Left forelimb (tissue), 1 donor: Measurements from ENCODE around the gene BTD.
"Not testable (repeated sequence)": the region's sequence is repeated elsewhere in the genome, so short reads cannot be mapped to it uniquely, and the experiment has no call there.

Experiments used
- DNase-seq: peaks from one replicate; pipeline ENCODE4 v3.0.0-alpha.2; 2018; ENCODE audit warnings: low spot score

The BTD gene

GRCh38 chr3:15604584-15604983 lies 3.0 kb downstream of the BTD start:
- not testable (repeated sequence) for DNase-seq

GRCh38 chr3:15606434-15606891 lies 4.9 kb downstream of the BTD start:
- no peak for DNase-seq

GRCh38 chr3:15610082-15610759 lies 8.7 kb downstream of the BTD start:
- DNase-seq = no peak

GRCh38 chr3:15611018-15611417 lies 9.5 kb downstream of the BTD start:
- DNase-seq = no peak

- no peak for DNase-seq
Observed at GRCh38 chr3:15612001-15612400, 10.5 kb downstream of the BTD start.

- no peak for DNase-seq
Observed at GRCh38 chr3:15614958-15615357, 13.4 kb downstream of the BTD start.

- DNase-seq = no peak
Observed at GRCh38 chr3:15616053-15616452, 14.5 kb downstream of the BTD start.

GRCh38 chr3:15619659-15620464 lies 18.3 kb downstream of the BTD start:
- not testable (repeated sequence) for DNase-seq

- no peak for DNase-seq
Observed at GRCh38 chr3:15623535-15624440, 22.2 kb downstream of the BTD start.

- DNase-seq = no peak
Observed at GRCh38 chr3:15628967-15629366, 27.4 kb downstream of the BTD start.

GRCh38 chr3:15629860-15630597 lies 28.5 kb downstream of the BTD start:
- DNase-seq = no peak

GRCh38 chr3:15630646-15631350 lies 29.3 kb downstream of the BTD start:
- no peak for DNase-seq

- DNase-seq = no peak
Observed at GRCh38 chr3:15631426-15632211, 30.1 kb downstream of the BTD start.

- DNase-seq = no peak
Observed at GRCh38 chr3:15632212-15632580, 30.7 kb downstream of the BTD start.

- DNase-seq = no peak
Observed at GRCh38 chr3:15633159-15633558, 31.6 kb downstream of the BTD start.

- DNase-seq = no peak
Observed at GRCh38 chr3:15633766-15634598, 32.4 kb downstream of the BTD start.

- DNase-seq = no peak
Observed at GRCh38 chr3:15634671-15635070, 33.1 kb downstream of the BTD start.

- peak; percentile 71 for DNase-seq
Observed at GRCh38 chr3:15635121-15635661, 33.6 kb downstream of the BTD start.
